Measurements from ENCODE around the gene FBXO41.
"Not testable (repeated sequence)": the region's sequence is repeated elsewhere in the genome, so short reads cannot be mapped to it uniquely, and the experiment has no call there.

FBXO41 gene

DNA sequence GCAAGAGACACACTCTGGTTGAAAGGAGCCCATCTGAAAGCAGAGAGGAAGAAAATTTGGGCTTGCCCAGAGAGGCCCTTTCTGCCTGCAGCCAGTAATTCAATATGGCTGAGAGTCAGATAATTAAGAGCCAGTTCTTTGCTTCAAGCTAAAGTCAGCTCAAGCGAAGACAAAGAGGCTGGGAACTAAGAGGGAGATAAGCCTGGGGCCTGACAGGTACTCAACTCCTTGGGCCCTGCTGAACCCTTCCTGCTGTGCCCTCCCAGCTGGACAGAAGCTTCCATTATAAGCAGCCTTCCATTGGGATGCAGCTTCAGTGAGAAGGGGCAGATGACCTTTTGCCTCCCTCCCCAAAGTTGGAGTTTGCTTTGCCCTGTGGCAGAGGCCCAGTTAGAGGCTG lies 12.0 kb downstream of the FBXO41 start:
- H3K27ac Mint-ChIP-seq: no peak overlapping the region
- H3K4me1 Mint-ChIP-seq (ENCODE audit: low read depth): peaks cover 12% of the 10 kb centered on the region
- DNase-seq (ENCODE audit: low spot score): no peak
- H3K4me3 Mint-ChIP-seq: no peak overlapping the region
- peaks cover 3% of the 10 kb centered on the region for H3K36me3 Mint-ChIP-seq (ENCODE audit: low read depth)
- H3K27me3 Mint-ChIP-seq (ENCODE audit: low read depth): no peaks in the 10 kb centered on the region
- no peaks in the 10 kb centered on the region for H3K9me3 Mint-ChIP-seq

DNA sequence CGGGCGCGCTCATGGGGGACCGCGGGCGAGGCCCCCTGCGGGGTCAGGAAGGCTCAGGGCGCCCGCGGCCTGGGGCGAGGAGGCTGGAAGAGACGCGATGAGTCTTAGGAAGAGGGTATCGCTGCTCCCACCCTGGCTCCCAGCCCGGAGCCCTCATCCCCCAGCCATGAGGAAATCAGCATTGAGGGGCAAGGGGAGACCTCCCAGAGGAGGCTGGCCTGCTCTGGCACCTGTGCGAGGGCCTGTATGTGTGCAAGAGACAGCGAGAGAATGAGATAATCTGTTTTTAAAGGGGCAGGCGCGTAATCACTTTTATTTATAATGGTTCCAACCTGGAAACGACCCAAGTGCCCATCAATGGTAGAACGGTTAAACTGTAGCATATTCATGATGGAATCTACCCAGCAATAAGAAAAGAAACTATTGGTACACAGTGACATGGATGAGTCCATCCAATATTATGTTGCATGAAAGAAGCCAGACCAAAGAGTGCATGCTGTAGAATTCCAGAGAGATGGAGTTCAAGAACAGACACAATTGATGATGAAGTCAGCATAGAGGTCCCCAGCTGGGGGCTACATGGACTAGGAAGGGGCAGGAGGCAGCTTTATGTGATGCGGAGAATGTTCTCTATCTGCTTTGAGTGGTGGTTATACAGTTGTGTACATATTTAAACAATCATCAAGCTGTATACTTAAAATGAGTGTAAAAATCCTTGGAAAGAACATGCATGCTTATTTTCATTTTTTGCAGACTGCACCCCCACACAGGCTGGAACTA lies 14.4 kb downstream of the FBXO41 start:
- peak overlapping the region; percentile 73 for H3K4me3 Mint-ChIP-seq
- DNase-seq (ENCODE audit: low spot score): no peak
- H3K27ac Mint-ChIP-seq: peak overlapping the region; percentile 49
- peaks cover 12% of the 10 kb centered on the region for H3K4me1 Mint-ChIP-seq (ENCODE audit: low read depth)
- no peaks in the 10 kb centered on the region for H3K27me3 Mint-ChIP-seq (ENCODE audit: low read depth)
- no peaks in the 10 kb centered on the region for H3K9me3 Mint-ChIP-seq
- H3K36me3 Mint-ChIP-seq (ENCODE audit: low read depth): peaks cover 5% of the 10 kb centered on the region

DNA sequence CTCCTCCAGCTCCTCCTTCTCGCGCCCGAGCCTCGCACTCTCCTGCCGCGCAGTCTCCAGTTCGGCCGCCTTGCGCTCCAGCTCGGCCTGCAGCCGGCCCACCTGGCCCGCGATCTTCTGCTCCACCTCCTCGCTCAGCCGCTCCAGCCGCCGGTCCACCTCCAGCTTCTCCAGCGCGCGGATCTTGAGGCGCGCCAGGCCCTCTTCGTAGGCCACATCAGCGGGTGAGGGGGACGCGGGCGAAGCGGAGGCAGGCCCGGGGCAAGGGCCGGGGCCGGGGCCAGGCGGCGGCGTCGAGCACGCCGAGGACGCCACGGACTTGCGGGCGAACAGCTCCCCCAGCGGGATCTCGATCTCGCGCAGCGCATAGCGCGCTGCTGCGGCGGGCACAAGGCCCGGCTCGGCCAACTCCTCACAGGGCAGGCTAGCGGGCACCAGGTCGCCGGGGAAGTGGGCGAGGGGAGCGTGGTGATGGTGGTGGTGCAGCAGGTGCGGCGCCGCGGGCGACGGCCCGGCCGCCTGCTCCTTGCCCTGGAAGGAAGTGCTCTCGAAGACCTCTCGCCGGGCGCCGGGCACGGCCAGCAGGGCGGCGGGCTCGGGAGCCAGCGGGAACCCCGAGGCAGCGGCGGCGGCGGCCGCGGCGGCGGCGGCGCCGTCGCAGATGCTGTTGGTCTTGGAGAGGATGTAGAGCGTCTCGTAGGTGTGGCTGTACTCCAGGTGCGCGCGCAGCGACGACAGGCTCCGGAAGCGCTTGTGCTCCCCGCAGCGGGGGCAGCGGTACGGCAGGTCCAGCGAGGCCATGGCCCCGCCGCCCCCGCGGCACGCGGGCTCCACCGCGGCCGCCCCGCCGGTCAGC lies 15.2 kb downstream of the FBXO41 start:
- Mint-ChIP-seq H3K36me3 (ENCODE audit: low read depth) (peaks cover 5% of the 10 kb centered on the region), H3K27me3 (ENCODE audit: low read depth) (no peaks in the 10 kb centered on the region), H3K4me1 (ENCODE audit: low read depth) (peaks cover 12% of the 10 kb centered on the region), H3K27ac (no peak overlapping the region), H3K9me3 (no peaks in the 10 kb centered on the region), H3K4me3 (peak overlapping the region; percentile 52)
- DNase-seq (ENCODE audit: low spot score): peak; percentile 68

DNA sequence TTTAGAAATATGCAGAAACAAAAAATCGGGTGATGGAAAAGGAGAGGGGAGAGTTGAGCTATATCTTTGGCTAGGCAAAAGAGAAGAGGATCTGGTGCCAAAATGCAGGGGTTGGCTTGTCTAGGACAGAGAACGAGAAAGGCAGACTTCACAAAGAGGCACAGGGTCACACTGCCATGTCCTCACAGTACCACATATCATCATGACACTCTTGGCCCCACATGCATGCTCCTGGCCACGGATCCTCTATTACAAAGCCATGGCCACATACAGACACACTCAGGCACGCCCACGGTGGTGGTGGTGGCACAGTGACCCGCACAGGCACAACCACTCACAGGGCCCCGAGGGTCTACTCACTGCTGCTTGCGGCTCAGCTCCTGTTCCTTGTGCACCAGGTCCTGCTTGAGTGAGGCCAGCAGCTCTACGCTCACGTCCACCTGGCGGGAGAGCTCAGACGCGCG lies 15.9 kb downstream of the FBXO41 start:
- no peaks in the 10 kb centered on the region for H3K27me3 Mint-ChIP-seq (ENCODE audit: low read depth)
- no peak for DNase-seq (ENCODE audit: low spot score)
- H3K36me3 Mint-ChIP-seq (ENCODE audit: low read depth): peaks cover 5% of the 10 kb centered on the region
- H3K27ac Mint-ChIP-seq: peak overlapping the region; percentile 1
- no peaks in the 10 kb centered on the region for H3K9me3 Mint-ChIP-seq
- H3K4me3 Mint-ChIP-seq: peak overlapping the region; percentile 52
- H3K4me1 Mint-ChIP-seq (ENCODE audit: low read depth): peaks cover 12% of the 10 kb centered on the region

DNA sequence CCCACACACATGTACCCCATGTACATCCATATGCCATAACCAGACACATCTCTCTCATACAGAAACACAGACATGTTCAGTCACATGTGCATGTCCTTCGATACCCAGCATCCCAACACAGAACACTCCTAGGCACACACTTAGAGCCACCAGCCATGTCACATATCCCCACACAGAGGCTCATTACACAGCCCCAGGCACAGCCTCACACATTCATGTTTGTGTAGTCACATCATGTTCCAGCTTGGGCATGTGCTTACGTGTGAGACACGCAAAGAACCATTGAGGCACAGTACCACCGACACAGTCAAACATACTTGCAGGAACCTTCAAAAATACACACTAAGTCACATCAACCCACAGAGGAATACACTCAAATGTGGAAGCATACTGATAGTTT lies 17.3 kb downstream of the FBXO41 start:
- H3K9me3 Mint-ChIP-seq: no peaks in the 10 kb centered on the region
- H3K4me1 Mint-ChIP-seq (ENCODE audit: low read depth): peaks cover 12% of the 10 kb centered on the region
- no peaks in the 10 kb centered on the region for H3K27me3 Mint-ChIP-seq (ENCODE audit: low read depth)
- H3K27ac Mint-ChIP-seq: no peak overlapping the region
- H3K36me3 Mint-ChIP-seq (ENCODE audit: low read depth): peaks cover 5% of the 10 kb centered on the region
- no peak overlapping the region for H3K4me3 Mint-ChIP-seq
- no peak for DNase-seq (ENCODE audit: low spot score)

DNA sequence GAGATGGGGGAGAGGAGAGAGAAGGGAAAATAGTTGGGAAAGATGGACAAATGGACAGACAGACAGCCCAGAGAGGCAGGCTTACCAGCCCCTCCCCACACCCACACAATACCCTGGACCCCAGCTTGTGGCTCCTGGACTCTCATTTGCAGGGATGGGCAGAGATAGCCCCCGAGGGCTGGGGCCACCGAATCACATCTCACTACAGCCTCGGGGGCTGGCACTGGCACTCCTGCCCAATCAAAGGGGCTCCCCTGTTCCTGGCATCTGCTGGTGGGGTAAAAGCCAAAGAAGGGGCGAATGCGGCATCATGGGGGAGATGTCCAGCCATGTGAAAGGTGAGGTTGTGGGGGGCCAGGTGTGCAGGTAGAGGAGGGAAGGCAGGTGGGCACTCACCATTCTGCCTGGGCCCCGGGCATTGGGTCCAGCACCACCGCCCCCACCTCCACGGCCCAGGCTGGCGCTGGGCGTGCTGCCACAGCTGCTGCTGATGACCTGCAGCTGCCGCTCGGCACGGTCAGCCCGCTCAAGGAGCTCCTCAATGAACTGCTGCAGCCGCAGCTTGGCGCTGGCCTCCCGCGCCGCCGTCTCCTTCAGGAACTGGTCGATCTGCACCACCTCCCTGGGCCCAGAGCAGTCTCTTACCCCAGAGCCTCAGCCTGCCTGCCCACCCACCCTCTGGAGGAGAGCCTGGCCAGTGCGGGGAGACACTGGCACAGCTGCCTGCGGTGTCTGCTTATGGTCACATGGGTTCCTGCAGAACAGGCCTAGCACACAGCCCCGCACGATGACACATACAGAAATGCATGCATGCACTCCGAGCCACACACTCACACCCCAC lies 18.0 kb downstream of the FBXO41 start:
- Mint-ChIP-seq H3K4me1 (ENCODE audit: low read depth) (peaks cover 12% of the 10 kb centered on the region), H3K9me3 (no peaks in the 10 kb centered on the region), H3K27ac (no peak overlapping the region), H3K27me3 (ENCODE audit: low read depth) (no peaks in the 10 kb centered on the region), H3K4me3 (no peak overlapping the region), H3K36me3 (ENCODE audit: low read depth) (peaks cover 5% of the 10 kb centered on the region)
- DNase-seq (ENCODE audit: low spot score): no peak

DNA sequence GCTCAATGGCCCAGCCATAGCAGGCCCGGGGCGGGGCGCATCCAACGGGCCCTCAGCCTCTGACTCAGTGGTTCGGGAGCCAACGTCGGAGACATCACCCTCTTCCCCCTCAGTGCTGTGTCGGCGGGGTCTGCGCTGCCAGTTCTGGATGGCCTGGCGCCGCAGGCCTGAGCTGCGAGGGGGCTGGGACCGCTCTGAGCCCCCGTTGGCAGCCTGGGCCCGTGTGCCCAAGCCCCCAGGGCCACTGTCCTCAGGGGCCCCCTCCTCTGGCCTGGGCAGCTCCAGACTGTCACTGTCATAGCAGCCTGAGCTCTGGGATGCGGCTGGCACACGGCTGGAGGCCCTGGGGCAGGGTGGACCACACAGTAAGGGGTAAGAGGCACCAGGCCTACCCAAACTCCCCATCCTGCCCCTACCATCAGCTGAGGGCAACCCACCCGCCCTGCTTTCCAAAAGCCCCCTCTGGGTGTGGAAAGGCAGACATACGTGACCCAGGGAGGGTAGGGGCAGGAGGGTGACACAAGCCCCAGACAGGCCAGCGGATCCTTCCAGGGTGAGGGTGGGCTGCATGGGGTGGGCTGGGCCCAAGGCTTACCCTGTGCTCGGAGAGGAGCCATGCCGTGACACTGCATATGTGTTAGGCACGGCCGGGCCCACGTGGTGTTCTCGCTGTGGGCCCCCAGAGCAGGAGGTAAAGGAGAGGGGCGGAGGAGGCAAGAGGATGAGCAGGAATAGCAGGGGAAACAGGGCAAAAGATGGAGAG lies 18.8 kb downstream of the FBXO41 start:
- no peaks in the 10 kb centered on the region for H3K9me3 Mint-ChIP-seq
- no peak overlapping the region for H3K4me3 Mint-ChIP-seq
- H3K27me3 Mint-ChIP-seq (ENCODE audit: low read depth): no peaks in the 10 kb centered on the region
- peaks cover 12% of the 10 kb centered on the region for H3K4me1 Mint-ChIP-seq (ENCODE audit: low read depth)
- no peak overlapping the region for H3K27ac Mint-ChIP-seq
- DNase-seq (ENCODE audit: low spot score): no peak
- peaks cover 5% of the 10 kb centered on the region for H3K36me3 Mint-ChIP-seq (ENCODE audit: low read depth)

DNA sequence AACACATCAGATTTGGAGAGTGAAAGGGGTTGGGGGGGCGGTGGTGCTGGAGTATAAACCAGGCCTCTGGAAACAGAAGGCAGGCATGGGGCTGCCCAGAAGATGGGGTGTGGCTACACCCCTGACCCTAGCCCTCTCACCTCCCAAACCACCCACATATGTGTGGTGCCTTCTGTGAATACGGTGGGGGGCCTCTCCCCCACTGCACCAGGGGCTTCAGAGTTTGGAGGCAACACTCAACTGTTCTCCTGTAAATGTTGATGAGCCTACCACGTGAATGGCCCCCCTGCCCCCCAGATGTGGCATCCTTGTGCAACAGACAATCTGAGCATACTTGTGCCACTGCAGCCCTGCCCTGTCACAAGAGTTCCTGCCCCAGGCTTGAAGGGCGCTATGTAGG lies 19.5 kb downstream of the FBXO41 start:
- H3K4me3 Mint-ChIP-seq: no peak overlapping the region
- no peak for DNase-seq (ENCODE audit: low spot score)
- peaks cover 9% of the 10 kb centered on the region for H3K4me1 Mint-ChIP-seq (ENCODE audit: low read depth)
- H3K9me3 Mint-ChIP-seq: no peaks in the 10 kb centered on the region
- H3K27ac Mint-ChIP-seq: no peak overlapping the region
- no peaks in the 10 kb centered on the region for H3K27me3 Mint-ChIP-seq (ENCODE audit: low read depth)
- H3K36me3 Mint-ChIP-seq (ENCODE audit: low read depth): peaks cover 5% of the 10 kb centered on the region

DNA sequence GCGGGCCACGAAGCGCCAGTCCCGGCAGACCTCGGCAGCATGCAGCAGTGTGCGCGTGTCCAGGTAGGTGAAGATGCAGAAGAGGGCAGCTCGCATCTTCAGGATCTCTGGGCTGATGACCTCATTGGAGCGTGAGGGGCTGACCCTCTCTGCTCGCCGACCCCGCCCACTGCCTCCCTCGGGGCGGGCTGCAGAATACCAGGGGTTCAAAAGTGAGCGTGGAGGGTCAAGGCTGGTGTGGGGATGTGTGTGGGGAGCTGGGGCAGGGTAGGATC lies 20.0 kb downstream of the FBXO41 start:
- Mint-ChIP-seq H3K27me3 (ENCODE audit: low read depth) (no peaks in the 10 kb centered on the region), H3K4me3 (no peak overlapping the region), H3K36me3 (ENCODE audit: low read depth) (peaks cover 5% of the 10 kb centered on the region), H3K9me3 (no peaks in the 10 kb centered on the region), H3K4me1 (ENCODE audit: low read depth) (peaks cover 7% of the 10 kb centered on the region), H3K27ac (no peak overlapping the region)
- DNase-seq (ENCODE audit: low spot score): no peak

DNA sequence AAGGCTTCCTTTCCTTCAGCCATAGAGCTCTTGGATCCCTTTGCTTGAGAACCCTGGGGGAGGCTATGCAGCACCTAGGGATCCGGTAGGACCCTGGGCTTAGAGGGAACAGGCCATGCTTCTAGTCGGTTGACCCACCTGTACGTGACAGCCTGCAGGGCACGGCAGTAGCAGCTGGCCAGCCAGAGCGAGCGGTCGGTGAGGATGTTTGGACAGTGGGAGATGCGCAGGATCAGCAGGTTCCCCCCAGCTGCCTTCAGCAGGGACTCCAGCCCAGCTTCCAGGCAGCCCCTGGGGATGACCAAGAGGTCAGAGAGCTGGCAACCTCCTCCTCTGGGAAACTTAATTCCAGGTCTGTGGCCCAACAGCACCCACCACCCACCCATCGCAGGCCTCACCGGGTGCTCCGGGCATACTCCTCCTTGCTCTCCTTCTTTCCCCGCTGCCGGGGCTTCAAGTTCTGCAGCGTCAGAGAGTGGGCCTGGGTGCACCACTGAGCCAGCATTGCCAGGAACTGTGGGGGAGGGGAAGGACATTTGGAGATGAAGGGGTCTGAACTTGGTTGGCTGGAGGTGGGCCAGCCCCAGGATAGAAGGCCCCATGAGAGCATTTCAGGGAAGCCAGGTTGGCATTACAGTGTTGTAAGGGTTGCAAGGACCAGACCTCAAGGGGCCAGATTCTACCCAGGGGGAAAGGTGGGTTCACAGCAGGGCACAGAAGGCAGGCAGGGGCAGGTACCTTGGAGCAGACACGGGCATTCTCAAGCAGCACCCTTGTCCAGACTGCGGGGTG lies 20.5 kb downstream of the FBXO41 start:
- no peak overlapping the region for H3K27ac Mint-ChIP-seq
- H3K4me3 Mint-ChIP-seq: no peak overlapping the region
- no peak for DNase-seq (ENCODE audit: low spot score)

DNA sequence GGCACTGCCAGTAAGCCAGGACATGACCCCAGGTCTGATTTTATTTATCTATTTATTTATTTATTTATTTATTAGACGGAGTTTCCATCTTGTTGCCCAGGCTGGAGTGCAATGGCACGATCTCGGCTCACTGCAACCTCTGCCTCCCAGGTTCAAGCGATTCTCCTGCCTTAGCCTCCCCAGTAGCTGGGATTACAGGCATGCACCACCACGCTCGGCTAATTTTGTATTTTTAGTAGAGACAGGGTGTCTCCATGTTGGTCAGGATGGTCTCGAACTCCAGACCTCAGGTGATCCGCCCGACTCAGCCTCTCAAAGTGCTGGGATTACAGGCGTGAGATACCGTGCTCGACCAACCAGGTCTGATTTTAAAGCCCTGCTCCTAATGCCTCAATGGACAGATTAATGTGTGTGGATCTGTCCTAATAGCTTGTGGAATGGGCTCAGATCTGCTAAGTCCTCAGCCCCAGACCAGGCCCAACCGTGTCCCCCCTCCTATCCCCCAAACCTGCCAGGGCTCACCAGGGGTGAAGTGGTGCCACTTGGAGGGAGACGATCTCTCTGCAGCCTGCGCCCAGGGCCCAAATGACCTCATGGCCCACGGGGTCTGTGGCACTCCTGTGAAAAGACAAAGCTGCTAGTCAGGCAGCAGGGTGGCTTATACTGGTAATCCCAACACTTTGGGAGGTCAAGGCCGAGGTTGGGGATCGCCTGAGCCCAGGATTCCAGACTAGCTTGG lies 21.4 kb downstream of the FBXO41 start:
- not testable (repeated sequence) for H3K27me3 Mint-ChIP-seq (ENCODE audit: low read depth); DNase-seq (ENCODE audit: low spot score); H3K4me3 Mint-ChIP-seq; H3K27ac Mint-ChIP-seq; H3K4me1 Mint-ChIP-seq (ENCODE audit: low read depth); H3K36me3 Mint-ChIP-seq (ENCODE audit: low read depth); H3K9me3 Mint-ChIP-seq

More for the DNA sequence above, 20.5 kb downstream of the FBXO41 start:
- no peaks in the 10 kb centered on the region for H3K9me3 Mint-ChIP-seq
- peaks cover 8% of the 10 kb centered on the region for H3K36me3 Mint-ChIP-seq (ENCODE audit: low read depth)
- H3K4me1 Mint-ChIP-seq (ENCODE audit: low read depth): peaks cover 7% of the 10 kb centered on the region
- H3K27me3 Mint-ChIP-seq (ENCODE audit: low read depth): no peaks in the 10 kb centered on the region

DNA sequence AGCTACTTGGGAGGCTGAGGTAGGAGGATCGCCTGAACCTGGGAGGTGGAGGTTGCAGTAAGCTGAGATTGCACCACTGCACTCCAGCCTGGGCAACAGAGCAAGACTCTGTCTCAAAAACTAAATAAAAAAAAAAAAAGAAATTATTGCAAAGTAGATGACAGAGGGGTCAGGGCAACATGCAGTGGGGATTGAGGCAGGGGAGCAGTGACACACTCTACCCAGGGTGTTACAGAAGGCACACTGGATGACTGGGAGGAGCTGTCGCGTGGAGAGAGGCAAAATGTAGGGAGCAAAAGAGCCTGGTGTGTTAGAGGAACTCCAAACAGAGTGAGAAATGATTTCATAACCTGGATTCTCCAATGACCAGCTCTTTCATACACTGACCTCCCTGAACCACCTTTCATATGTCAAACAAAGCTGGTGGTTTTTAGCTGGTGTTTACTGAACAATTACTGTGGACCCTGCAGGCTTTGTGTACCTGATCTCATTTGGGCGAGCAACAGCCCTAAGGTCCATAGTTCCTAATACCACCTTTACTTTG lies 22.1 kb downstream of the FBXO41 start:
- no peak for DNase-seq (ENCODE audit: low spot score)

More for the DNA sequence above, 22.1 kb downstream of the FBXO41 start:
- no peaks in the 10 kb centered on the region for H3K27me3 Mint-ChIP-seq (ENCODE audit: low read depth)
- no peak overlapping the region for H3K4me3 Mint-ChIP-seq
- no peaks in the 10 kb centered on the region for H3K9me3 Mint-ChIP-seq
- no peaks in the 10 kb centered on the region for H3K4me1 Mint-ChIP-seq (ENCODE audit: low read depth)
- H3K27ac Mint-ChIP-seq: no peak overlapping the region
- H3K36me3 Mint-ChIP-seq (ENCODE audit: low read depth): peaks cover 5% of the 10 kb centered on the region

Data from T-helper 2 cell treated with Interferon-gamma antibody and Interleukin-4, amounts not matched to agents 5 μg/mL and 100 μg/mL, for 36 hours (primary cell).